ENCODE measurements around the gene MSI2. TPM values are rescaled to one million over a fixed set of nuclear protein-coding genes. Genes with fewer than 3 reads are reported as not detected.

MSI2 gene
- total and polyA plus RNA-seq, 2 donors (not counting 1 experiment from before 2014, with no cell fraction given), result 16.1 to 196 TPM

- no peak for ATAC-seq (ENCODE audit: low read depth)
- intact Hi-C loops (cut with micrococcal nuclease), result no loop called here
Measured at GRCh38 chr17:57404795-57405490, 148.6 kb downstream of the MSI2 start.

More at GRCh38 chr17:57404795-57405490, 148.6 kb downstream of the MSI2 start:
- H3K27me3 ChIP-seq (replicated peaks in 1 of 4; ENCODE audit: control extremely low read depth in 1 of 4, control insufficient read depth in 3 of 4, insufficient read depth in 4 of 4, low read length in 3 of 4), result no peaks in the 10 kb centered on the region
- H3K4me2 ChIP-seq (replicated peaks; ENCODE audit: low read depth, low read length, poor library complexity, severe bottlenecking), result no peak overlapping the region
- H4K20me1 ChIP-seq (ENCODE audit: control insufficient read depth, insufficient read depth, low read length, poor library complexity, severe bottlenecking), result peaks cover 12% of the 10 kb centered on the region
- ChIA-PET CTCF (interaction anchor here (1.1 to 2.3 kb wide), 3 partner anchors 40 to 267 kb away, joined by 3 to 7 read pairs (median 4); no protein-coding TSS in a partner anchor), POLR2A (interaction anchor here (0.5 kb wide), 1 partner anchor 40 kb away, joined by 7 read pairs; no protein-coding TSS in a partner anchor)
- H2AFZ ChIP-seq (ENCODE audit: insufficient read depth, low read depth, low read length, poor library complexity, severe bottlenecking), result no peak overlapping the region
- WGBS (ENCODE audit: insufficient coverage), result 87% methylated on average over 4 of the region's 6 CpGs
- no peaks in the 10 kb centered on the region for H3K9me3 ChIP-seq (ENCODE audit: control extremely low read depth in 1 of 3, control insufficient read depth in 2 of 3, insufficient read depth in 1 of 3, low read length in 2 of 3)
- H3K9ac ChIP-seq (ENCODE audit: low read length), result no peak overlapping the region
- Mint-ChIP-seq H3K9me3 (ENCODE audit: insufficient read depth) (no peaks in the 10 kb centered on the region), H3K4me3 (no peak overlapping the region), H3K27me3 (no peaks in the 10 kb centered on the region), H3K27ac (no peak overlapping the region), H3K4me1 (peaks cover 29% of the 10 kb centered on the region)
- peaks cover 2 to 21% of the 10 kb centered on the region in 2 experiments for H3K36me3 ChIP-seq (replicated peaks in 1 of 2; ENCODE audit: control extremely low read depth in 1 of 2, control insufficient read depth in 1 of 2, extremely low read depth in 1 of 2, insufficient read depth in 2 of 2, low read length in 1 of 2)
- TF ChIP-seq CTCF (IDR thresholded peaks at IDR 0.05) (no peak), EZH2 (IDR thresholded peaks at IDR 0.05; ENCODE audit: borderline replicate concordance, insufficient read depth, low read depth, low read length, poor library complexity, severe bottlenecking) (no peak)
- H3K27ac ChIP-seq (ENCODE audit: low read length in 2 of 2), result no peak overlapping the region
- no peak overlapping the region for H3K4me3 ChIP-seq (ENCODE audit: control extremely low read depth in 1 of 5, extremely low read depth in 1 of 5, insufficient read depth in 1 of 5, low read depth in 2 of 5, low read length in 4 of 5)
- no peak for DNase-seq
- H3K79me2 ChIP-seq (ENCODE audit: control insufficient read depth, insufficient read depth, low read length), result peaks cover 67% of the 10 kb centered on the region
- peaks cover 16 to 22% of the 10 kb centered on the region in 2 donors for H3K4me1 ChIP-seq (ENCODE audit: control insufficient read depth in 2 of 2, insufficient read depth in 2 of 2, low read length in 2 of 2)

All from B cell (primary cell).